H1 (cell line): ENCODE results near the gene GPR17. TPM values are rescaled to one million over a fixed set of nuclear protein-coding genes. Genes with fewer than 3 reads are reported as not detected.

Experiments used
- JUN ChIP-seq: IDR thresholded peaks from 2 replicates; pipeline ENCODE4 v1.6.1; 2011; ENCODE audit warnings: low read depth, mild to moderate bottlenecking, improper control_type of control experiment, low read length
- KDM5A ChIP-seq: fragments of 200-600 bp; IDR thresholded peaks from 2 replicates; pipeline ENCODE4 v1.7.1; 2012; ENCODE audit warnings: mild to moderate bottlenecking, low read length, inconsistent platforms, mixed read lengths
- POLR2AphosphoS5 ChIP-seq: IDR thresholded peaks from 2 replicates; pipeline ENCODE4 v1.6.1; 2011; ENCODE audit warnings: low read depth, low read length
- RFX5 ChIP-seq: IDR thresholded peaks from 2 replicates; pipeline ENCODE4 v1.6.1; 2011; ENCODE audit warnings: low read depth, low read length, improper control_type of control experiment, borderline replicate concordance
- SP2 ChIP-seq: IDR thresholded peaks from 2 replicates; pipeline ENCODE4 v1.6.1; 2012; ENCODE audit warnings: mild to moderate bottlenecking, low read length, inconsistent platforms
- polyA plus RNA-seq, 7 experiments: library from polyadenylated mRNA; depleted of rRNA in 3 of 7; stranded (reverse) in 5 of 7; unstranded in 2 of 7; fragments of >200 nt in 5 of 7; fragments of 200-250 nt in 2 of 7; gene quantifications; 1 replicate in 5 of 7; 2 replicates in 1 of 7; 4 replicates in 1 of 7; pipeline versions ENCODE4 v1.2.1 to v1.2.3, GENCODE V29; 2011 to 2013; ENCODE audit warnings: missing spikeins in 2 of 7, mixed read lengths in 2 of 7
- total RNA-seq: library from RNA; stranded (reverse); fragmentation: NEBNext Ultra II Directional; extraction: Animal tissue kit (Norgen Biotek cat#: 25700); gene quantifications from 2 replicates; pipeline ENCODE4 v1.2.1, GENCODE V29; 2021

Gene GPR17
- total and polyA plus RNA-seq, 2 of the 8 experiments (the other 6 are each of a cell fraction or from before 2014, with no cell fraction given): 0.03 TPM; not detected in 1

DNA sequence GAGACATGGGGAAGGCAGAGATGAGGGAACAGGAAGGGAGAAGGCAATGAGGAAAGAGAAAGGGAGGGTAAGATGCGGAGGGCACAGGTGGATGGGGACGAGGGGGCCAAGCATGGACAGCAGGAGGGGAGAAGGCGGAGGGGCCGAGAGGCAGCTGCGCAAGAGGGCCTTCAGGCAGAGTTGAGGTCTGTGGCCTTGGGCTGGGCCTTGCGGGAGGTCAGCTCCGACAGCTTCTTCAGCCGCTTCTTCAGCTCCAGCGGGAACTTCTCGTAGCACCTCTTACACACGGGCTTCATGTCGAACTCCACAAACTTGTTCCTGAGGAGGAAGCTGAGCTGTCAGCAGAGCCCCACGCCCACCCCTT is 6.9 kb upstream of the GPR17 start (continued):
- TF ChIP-seq RFX5 (no peak), KDM5A (no peak), SP2 (no peak), JUN (no peak), POLR2AphosphoS5 (no peak)
